A673 (cell line): ENCODE data around the gene THEM5. TPM values are rescaled to one million over a fixed set of nuclear protein-coding genes. Genes with fewer than 3 reads are reported as not detected.

Experiments used
- BruUV-seq: library from RNA; stranded (reverse); fragments of 400-500 nt; replicated peaks from 2 replicates; lab custom pipeline; 2021; lab: Mats Ljungman, UMichigan
- CTCF ChIA-PET: fragments of 300-600 bp; sonication (Branson Sonifier 250); formaldehyde crosslinking; loops from one replicate; lab custom pipeline; 2022; ENCODE audit warnings: antibody characterized with exemption; lab: Charles Lee
- POLR2A ChIA-PET: fragments of 300-600 bp; sonication (Branson Sonifier 250); formaldehyde crosslinking; loops from one replicate; lab custom pipeline; 2022; ENCODE audit warnings: antibody characterized with exemption; ENCODE audit not compliant: low non-redundant PET; lab: Charles Lee
- DNase-seq: peaks from one replicate; pipeline ENCODE4 v3.0.0-alpha.2; 2015; ENCODE audit warnings: low spot score
- H3K27ac ChIP-seq: fragments of 200-600 bp; sonication (generic); 2 replicates; pipeline ENCODE4 v1.5.1; 2016; ENCODE audit warnings: mixed run types, low read depth, mild to moderate bottlenecking, mixed read lengths, antibody characterized with exemption, low read length; ENCODE audit not compliant: poor library complexity, severe bottlenecking
- H3K27me3 ChIP-seq: fragments of 200-600 bp; sonication (generic); replicated peaks from 2 replicates; pipeline ENCODE4 v1.6.1; 2017; ENCODE audit warnings: mixed run types, low read depth, mild to moderate bottlenecking, mixed read lengths, antibody characterized with exemption, low read length; ENCODE audit not compliant: insufficient read depth, poor library complexity
- H3K36me3 ChIP-seq: fragments of 200-600 bp; sonication (generic); 2 replicates; pipeline ENCODE4 v1.6.1; 2016; ENCODE audit warnings: mixed run types, mild to moderate bottlenecking, mixed read lengths, antibody characterized with exemption, low read length; ENCODE audit not compliant: insufficient read depth, poor library complexity, severe bottlenecking
- H3K4me1 ChIP-seq: fragments of 200-600 bp; sonication (generic); 2 replicates; pipeline ENCODE4 v1.6.1; 2017; ENCODE audit warnings: mixed run types, mild to moderate bottlenecking, mixed read lengths, antibody characterized with exemption, low read length; ENCODE audit not compliant: insufficient read depth, poor library complexity, severe bottlenecking
- H3K4me3 ChIP-seq: fragments of 200-600 bp; sonication (generic); 2 replicates; pipeline ENCODE4 v1.5.1; 2016; ENCODE audit warnings: low read depth, mixed run types, mild to moderate bottlenecking, mixed read lengths, low read length; ENCODE audit not compliant: poor library complexity, severe bottlenecking
- H3K9me3 ChIP-seq: fragments of 200-600 bp; sonication (generic); 2 replicates; pipeline ENCODE4 v1.6.1; 2016; ENCODE audit warnings: mixed run types, low read depth, mild to moderate bottlenecking, mixed read lengths, antibody characterized with exemption, low read length; ENCODE audit not compliant: poor library complexity, severe bottlenecking
- CTCF ChIP-seq: fragments of 300-800, 200-600 bp; sonication (generic); conservative IDR thresholded peaks from 2 replicates; pipeline ENCODE4 v1.5.1; 2017; ENCODE audit warnings: low read depth, mild to moderate bottlenecking, antibody characterized with exemption, low read length, moderate library complexity, mixed read lengths
- EZH2 ChIP-seq: fragments of 200-600 bp; sonication (generic); IDR thresholded peaks from 2 replicates; pipeline ENCODE4 v1.6.1; 2017; ENCODE audit warnings: borderline replicate concordance, low read depth, mild to moderate bottlenecking, mixed read lengths, antibody characterized with exemption, low read length; ENCODE audit not compliant: poor library complexity, severe bottlenecking
- intact Hi-C: fragments of 100-400 bp; cut with micrococcal nuclease; formaldehyde crosslinking; loops from one replicate; pipeline ENCODE4 v1.10.0; 2022; ENCODE audit not compliant: unreplicated experiment
- total RNA-seq: library from RNA; stranded (reverse); gene quantifications from 2 replicates; pipeline ENCODE4 v1.2.3, GENCODE V29; 2021

The THEM5 gene
- total RNA-seq, 1 experiment from 2014 or later: not detected

- no peak for DNase-seq
- Histone ChIP-seq H3K27me3 (peaks cover 66% of the 10 kb centered on the region), H3K36me3 (no peaks in the 10 kb centered on the region), H3K9me3 (no peaks in the 10 kb centered on the region), H3K4me3 (no peak overlapping the region), H3K4me1 (no peaks in the 10 kb centered on the region), H3K27ac (no peak overlapping the region)
- no peak for TF ChIP-seq CTCF
- TF ChIP-seq EZH2: no peak
- intact Hi-C loops: no loop called here
- POLR2A ChIA-PET: no interaction called here
- BruUV-seq: no TSS peak
- CTCF ChIA-PET: interaction anchor here (0.9 kb wide), 1 partner anchor 155 kb away, joined by 3 read pairs; no protein-coding TSS in a partner anchor
Observed at GRCh38 chr1:151846062-151846568, 7.4 kb downstream of the THEM5 start.

- H3K27me3 ChIP-seq: peaks cover 66% of the 10 kb centered on the region
- POLR2A ChIA-PET: no interaction called here
- TF ChIP-seq EZH2 (no peak), CTCF (no peak)
Observed at GRCh38 chr1:151843398-151843797, 10.1 kb downstream of the THEM5 start.

DNA sequence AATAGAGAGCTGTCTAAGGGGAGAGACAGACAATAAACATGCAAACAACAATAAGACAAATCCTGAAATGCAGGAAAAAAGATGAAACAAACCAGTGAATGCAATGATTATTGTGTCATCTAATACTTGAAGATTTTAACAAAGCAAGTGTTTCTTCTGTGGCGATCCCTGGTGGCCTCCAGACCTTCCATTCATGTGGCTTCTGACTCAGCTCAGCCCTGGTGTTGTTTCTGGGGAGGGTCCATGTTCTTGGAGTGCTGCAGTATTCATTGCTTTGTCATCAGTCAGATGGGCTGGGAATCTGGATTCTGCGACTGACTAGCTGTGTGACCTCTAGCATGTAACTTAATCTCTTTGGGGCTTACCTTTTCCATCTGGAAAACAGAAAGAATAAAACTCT, 12.4 kb downstream of the THEM5 start:
- no peak for DNase-seq
- ChIA-PET CTCF (no interaction called here), POLR2A (no interaction called here)
- Histone ChIP-seq H3K4me3 (no peak overlapping the region), H3K9me3 (no peaks in the 10 kb centered on the region), H3K27ac (no peak overlapping the region), H3K27me3 (peaks cover 61% of the 10 kb centered on the region), H3K4me1 (peaks cover 10% of the 10 kb centered on the region), H3K36me3 (no peaks in the 10 kb centered on the region)
- no TSS peak for BruUV-seq
- TF ChIP-seq EZH2 (no peak), CTCF (no peak)
- intact Hi-C loops: no loop called here

More at GRCh38 chr1:151843398-151843797, 10.1 kb downstream of the THEM5 start:
- Histone ChIP-seq H3K4me1 (peaks cover 3% of the 10 kb centered on the region), H3K27ac (no peak overlapping the region), H3K4me3 (no peak overlapping the region), H3K36me3 (no peaks in the 10 kb centered on the region), H3K9me3 (no peaks in the 10 kb centered on the region)
- no TSS peak for BruUV-seq
- no peak for DNase-seq
- CTCF ChIA-PET: no interaction called here
- intact Hi-C loops: no loop called here
